Stimulated activated naive B cell treated with anti-CD40 and anti-IgM and Interleukin-4, amounts not matched to agents 10 μg/mL and 1 μg/mL and 100 μg/mL, for 72 hours (primary cell): ENCODE results near the gene GARS1.

Experiments used
- ATAC-seq, 2 donors: fragments of 150-1000 bp; cut with Tn5 transposase; replicated peaks; 2 replicates each; pipeline ENCODE4 v1.10.0; 2021; ENCODE audit warnings: moderate library complexity in 1 of 2
- DNase-seq: peaks from one replicate; pipeline ENCODE4 v3.0.0; 2021
- H3K27ac Mint-ChIP-seq: one replicate; pipeline ENCODE4 v1.8.0; 2022; ENCODE audit warnings: mild to moderate bottlenecking, mixed read lengths
- H3K27me3 Mint-ChIP-seq, 2 donors: one replicate each; pipeline ENCODE4 v1.8.0; 2022; ENCODE audit warnings: mixed read lengths in 2 of 2
- H3K36me3 Mint-ChIP-seq, 2 donors: one replicate each; pipeline ENCODE4 v1.8.0; 2022; ENCODE audit warnings: mixed read lengths in 2 of 2, mild to moderate bottlenecking in 1 of 2
- H3K4me1 Mint-ChIP-seq, 2 donors: one replicate each; pipeline ENCODE4 v1.8.0; 2022; ENCODE audit warnings: mixed read lengths in 2 of 2, mild to moderate bottlenecking in 1 of 2
- H3K4me3 Mint-ChIP-seq, 2 donors: one replicate each; pipeline ENCODE4 v1.8.0; 2022; ENCODE audit warnings: mild to moderate bottlenecking in 2 of 2, mixed read lengths in 2 of 2, moderate library complexity in 1 of 2
- H3K9me3 Mint-ChIP-seq, 2 donors: one replicate each; pipeline ENCODE4 v1.8.0; 2022; ENCODE audit warnings: mixed read lengths in 2 of 2, mild to moderate bottlenecking in 1 of 2

The GARS1 gene

DNA sequence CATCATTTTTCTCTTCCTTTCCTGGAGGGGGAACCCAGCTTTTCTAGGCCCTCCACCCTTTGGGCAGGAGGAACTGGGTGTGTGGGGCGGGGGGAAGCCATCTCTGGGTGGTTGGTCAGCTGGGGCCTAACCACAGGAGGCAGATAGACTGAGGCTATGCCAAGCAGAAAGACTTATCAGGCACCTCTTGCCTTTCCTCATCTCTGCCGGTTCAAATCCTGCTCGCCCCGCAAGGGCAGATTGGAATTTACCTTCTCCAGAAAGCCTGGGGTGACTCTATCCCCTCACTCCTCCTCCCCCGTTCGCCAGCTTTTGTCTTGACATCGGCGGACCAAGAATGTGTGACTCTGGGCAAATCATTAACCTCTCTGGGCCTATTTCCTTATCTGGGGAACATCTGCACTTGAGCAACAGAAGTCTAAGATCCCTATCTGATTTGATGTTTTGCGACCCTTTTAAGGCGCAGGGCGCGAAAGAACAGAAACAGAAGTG lies 584 bp upstream of the GARS1 start:
- no peaks in the 10 kb centered on the region for H3K9me3 Mint-ChIP-seq
- peak overlapping the region; percentile 97 for H3K27ac Mint-ChIP-seq
- H3K36me3 Mint-ChIP-seq, result peaks cover 13 to 14% of the 10 kb centered on the region in 2 donors
- ATAC-seq (peak; percentile 61 to 62), DNase-seq (peak; percentile 46)
- H3K27me3 Mint-ChIP-seq, result no peaks in the 10 kb centered on the region
- H3K4me1 Mint-ChIP-seq, result peaks cover 15 to 46% of the 10 kb centered on the region in 2 donors
- peak overlapping the region; percentile 97 to 99 for H3K4me3 Mint-ChIP-seq

DNA sequence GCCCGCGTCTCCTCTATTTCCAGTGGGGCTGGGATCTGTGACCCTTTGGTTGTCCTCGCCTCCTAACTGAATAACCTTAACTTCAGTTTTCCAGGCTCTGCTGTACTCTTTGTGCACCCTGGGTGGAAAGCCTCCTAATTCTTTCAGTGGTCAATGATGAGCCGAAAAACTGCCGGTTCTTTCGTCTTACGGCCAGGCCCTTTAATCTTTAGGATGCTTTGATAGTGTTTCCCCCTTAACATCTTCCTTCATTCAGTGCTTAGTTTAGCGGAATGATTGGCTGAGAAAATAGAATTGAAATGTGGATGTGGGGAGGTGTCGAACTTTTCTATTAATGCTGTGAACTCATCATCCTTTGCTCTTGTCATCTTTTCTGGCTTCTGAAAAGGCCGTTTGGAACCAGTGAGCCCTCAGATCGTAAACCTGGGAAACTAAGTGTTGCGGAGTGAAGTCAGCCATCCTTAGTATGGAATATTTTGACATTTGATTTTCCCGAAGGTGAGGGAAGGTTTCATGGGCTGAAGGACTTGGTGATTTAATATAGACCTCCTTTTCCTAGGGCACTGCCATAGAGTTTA lies 847 bp downstream of the GARS1 start:
- no peaks in the 10 kb centered on the region for H3K9me3 Mint-ChIP-seq
- H3K4me1 Mint-ChIP-seq, result peaks cover 14 to 48% of the 10 kb centered on the region in 2 donors
- DNase-seq, result no peak
- peak overlapping the region; percentile 97 to 99 for H3K4me3 Mint-ChIP-seq
- H3K36me3 Mint-ChIP-seq, result peaks cover 13 to 14% of the 10 kb centered on the region in 2 donors
- ATAC-seq, result no peak
- H3K27me3 Mint-ChIP-seq, result no peaks in the 10 kb centered on the region
- peak overlapping the region; percentile 97 for H3K27ac Mint-ChIP-seq

DNA sequence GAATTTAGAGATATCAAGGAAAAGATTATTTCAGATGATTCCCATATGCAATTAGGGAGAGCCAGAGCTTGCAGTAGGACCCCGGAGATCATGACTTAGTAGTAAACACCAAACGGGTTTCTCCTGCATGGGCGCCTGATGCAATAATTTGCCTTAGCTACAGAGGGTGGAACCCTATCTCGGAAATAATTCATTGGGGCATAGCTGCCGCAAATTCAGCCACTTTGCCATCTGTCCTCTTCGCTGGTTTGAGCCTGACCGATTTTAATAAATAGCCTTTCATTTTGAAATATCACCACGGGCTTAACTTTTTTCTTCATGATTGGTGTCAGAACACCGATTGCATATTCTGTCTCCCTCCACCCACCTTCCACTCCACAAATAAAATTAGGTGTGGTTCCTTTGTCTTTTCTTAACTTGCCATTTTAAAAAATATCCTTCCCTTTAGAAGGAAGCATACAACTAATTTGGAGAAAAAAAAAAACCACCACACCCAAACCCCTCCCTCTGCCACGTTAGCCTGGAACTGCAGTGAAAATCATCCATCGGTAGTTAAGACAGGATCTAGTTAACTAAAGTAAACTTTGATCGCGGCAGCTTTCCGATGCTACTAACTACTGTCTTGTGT lies 1.4 kb downstream of the GARS1 start:
- Mint-ChIP-seq H3K4me3 (peak overlapping the region; percentile 97 to 99), H3K4me1 (peaks cover 14 to 48% of the 10 kb centered on the region in 2 donors)
- DNase-seq, result no peak

DNA sequence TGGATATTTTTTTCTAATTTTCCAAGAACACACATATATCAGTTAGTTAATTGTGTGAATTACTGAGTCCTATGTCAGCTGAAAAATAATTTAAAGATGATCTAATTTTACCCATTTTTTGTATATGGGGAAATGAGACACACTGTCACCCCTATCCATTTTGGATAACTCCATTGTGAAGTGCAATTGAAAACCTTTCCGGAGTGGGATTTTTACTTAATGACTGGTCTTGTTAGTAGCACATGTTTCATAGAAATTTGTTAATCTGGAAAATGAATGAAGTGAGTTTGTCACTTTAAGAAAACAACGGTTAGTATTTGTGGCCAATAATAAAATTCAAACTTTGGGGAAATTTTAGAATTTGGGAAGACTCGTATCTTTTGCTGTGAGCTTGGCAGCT lies 2.0 kb downstream of the GARS1 start:
- no peak overlapping the region for H3K27ac Mint-ChIP-seq
- H3K27me3 Mint-ChIP-seq, result no peaks in the 10 kb centered on the region
- H3K9me3 Mint-ChIP-seq, result no peaks in the 10 kb centered on the region
- DNase-seq (no peak), ATAC-seq (no peak)
- peak overlapping the region; percentile 97 to 99 for H3K4me3 Mint-ChIP-seq
- H3K36me3 Mint-ChIP-seq, result peaks cover 14 to 19% of the 10 kb centered on the region in 2 donors
- peaks cover 14 to 42% of the 10 kb centered on the region in 2 donors for H3K4me1 Mint-ChIP-seq

More for the DNA sequence above, 1.4 kb downstream of the GARS1 start:
- no peaks in the 10 kb centered on the region for H3K27me3 Mint-ChIP-seq
- no peaks in the 10 kb centered on the region for H3K9me3 Mint-ChIP-seq
- no peak for ATAC-seq
- no peak overlapping the region for H3K27ac Mint-ChIP-seq
- peaks cover 13 to 14% of the 10 kb centered on the region in 2 donors for H3K36me3 Mint-ChIP-seq

DNA sequence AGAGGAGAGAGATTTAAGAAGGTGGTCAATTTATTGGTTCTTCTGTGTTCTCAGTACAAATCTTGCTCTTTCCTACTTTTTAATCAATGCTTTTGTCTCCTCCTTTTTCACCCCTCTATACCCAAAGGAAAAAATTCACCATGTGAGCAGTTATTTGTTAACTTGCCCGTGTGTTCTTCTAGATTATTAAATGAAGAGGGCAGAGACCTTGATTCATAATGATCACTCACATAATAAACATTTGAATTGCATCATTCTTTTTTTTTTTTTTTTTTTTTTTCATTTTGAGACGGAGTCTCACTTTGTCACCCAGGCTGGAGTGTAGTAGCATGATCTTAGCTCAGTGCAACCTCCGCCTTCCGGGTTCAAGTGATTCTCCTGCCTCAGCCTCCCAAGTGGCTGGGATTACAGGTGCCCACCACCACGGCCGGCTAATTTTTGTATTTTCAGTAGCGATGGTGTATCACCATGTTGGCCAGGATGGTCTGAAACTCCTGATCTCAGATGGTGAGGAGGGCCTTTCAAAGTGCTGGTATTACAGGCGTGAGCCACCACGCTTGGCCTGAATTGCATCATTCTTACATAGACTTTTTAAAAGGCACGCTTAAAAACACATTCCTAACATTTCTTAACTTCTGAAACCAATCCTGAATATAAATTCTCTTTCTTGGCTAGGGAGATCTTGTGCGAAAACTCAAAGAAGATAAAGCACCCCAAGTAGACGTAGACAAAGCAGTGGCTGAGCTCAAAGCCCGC lies 3.6 kb downstream of the GARS1 start:
- DNase-seq (no peak), ATAC-seq (no peak)
- Mint-ChIP-seq H3K36me3 (peaks cover 20 to 28% of the 10 kb centered on the region in 2 donors), H3K27me3 (no peaks in the 10 kb centered on the region), H3K4me1 (peaks cover 9 to 31% of the 10 kb centered on the region in 2 donors), H3K9me3 (no peaks in the 10 kb centered on the region), H3K27ac (no peak overlapping the region), H3K4me3 (no peak overlapping the region)

DNA sequence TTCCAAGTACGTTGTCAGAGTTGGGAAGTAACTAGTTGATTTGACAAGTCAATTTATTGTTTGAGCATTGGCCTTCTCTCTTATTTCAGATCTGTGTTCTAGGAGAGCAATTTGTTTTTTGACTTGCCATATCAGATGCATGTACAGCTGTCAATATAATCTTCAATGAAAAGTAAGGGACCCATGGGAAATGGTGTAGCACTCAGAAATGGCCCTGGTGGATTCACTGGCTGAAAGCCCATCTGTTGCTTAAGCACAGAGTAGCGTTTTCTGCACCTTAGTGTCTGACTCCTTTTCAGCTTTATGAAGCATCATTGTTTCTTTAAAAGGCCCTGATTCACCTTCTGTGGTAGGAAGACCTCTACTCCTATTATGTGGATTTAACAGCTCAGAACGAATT lies 10.2 kb downstream of the GARS1 start:
- no peak overlapping the region for H3K4me3 Mint-ChIP-seq
- H3K27me3 Mint-ChIP-seq, result no peaks in the 10 kb centered on the region
- H3K27ac Mint-ChIP-seq, result no peak overlapping the region
- DNase-seq (no peak), ATAC-seq (no peak)
- peaks cover 30 to 58% of the 10 kb centered on the region in 2 donors for H3K36me3 Mint-ChIP-seq
- no peaks in the 10 kb centered on the region for H3K9me3 Mint-ChIP-seq
- peaks cover 2 to 6% of the 10 kb centered on the region in 2 donors for H3K4me1 Mint-ChIP-seq

DNA sequence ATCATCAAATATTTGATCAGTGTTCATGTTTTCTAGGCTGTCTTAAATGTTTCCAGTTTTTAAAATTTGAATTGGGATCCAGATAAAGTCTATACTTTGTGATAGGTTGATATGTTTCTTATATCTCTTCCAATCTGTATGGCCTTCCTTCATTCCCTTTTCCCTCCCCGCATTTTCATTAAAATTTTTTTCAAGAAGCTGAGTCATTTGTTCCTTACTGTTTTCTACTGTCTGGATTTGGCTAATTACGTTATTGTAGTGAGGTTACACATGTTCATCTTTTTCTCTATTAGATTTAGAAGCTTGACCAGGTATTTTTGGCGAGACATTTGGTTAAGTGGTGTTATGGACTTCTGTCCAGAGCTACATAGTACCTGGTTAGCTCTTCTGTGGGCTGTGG lies 11.2 kb downstream of the GARS1 start:
- no peaks in the 10 kb centered on the region for H3K27me3 Mint-ChIP-seq
- H3K4me1 Mint-ChIP-seq, result peaks cover 2 to 6% of the 10 kb centered on the region in 2 donors
- no peaks in the 10 kb centered on the region for H3K9me3 Mint-ChIP-seq
- H3K4me3 Mint-ChIP-seq, result no peak overlapping the region
- no peak for ATAC-seq
- no peak overlapping the region for H3K27ac Mint-ChIP-seq
- H3K36me3 Mint-ChIP-seq, result peaks cover 30 to 62% of the 10 kb centered on the region in 2 donors
- DNase-seq, result no peak

DNA sequence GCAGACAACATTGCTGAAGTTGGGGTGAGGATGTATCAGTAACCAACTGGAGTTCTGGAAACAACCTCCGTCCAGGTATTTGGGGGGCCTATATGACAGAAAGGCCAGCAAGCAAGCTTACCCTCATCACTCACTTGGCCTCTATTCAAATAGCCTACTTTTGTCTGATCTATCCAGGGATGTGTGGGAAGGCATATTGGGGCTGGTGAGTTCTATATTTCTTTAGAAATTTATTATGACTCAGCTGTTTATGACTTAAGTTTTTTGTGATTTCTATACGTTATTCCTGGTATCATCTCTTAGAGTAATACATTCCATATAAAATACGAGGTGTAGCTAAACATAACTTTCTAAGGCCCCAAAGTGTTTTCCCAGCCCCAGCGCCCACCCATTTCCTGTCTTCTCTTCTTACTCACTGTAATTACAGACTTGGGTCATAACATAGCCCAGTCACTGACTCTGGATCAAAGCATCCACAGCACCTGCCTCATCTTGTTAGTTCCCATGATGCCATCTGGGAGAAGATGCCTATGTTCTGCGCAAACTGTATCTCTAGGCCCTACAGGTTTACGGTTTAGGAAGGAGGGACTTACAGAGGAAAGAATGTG lies 18.1 kb downstream of the GARS1 start:
- Mint-ChIP-seq H3K27ac (no peak overlapping the region), H3K4me3 (no peak overlapping the region), H3K4me1 (no peaks in the 10 kb centered on the region), H3K36me3 (peaks cover 36 to 68% of the 10 kb centered on the region in 2 donors), H3K27me3 (no peaks in the 10 kb centered on the region), H3K9me3 (no peaks in the 10 kb centered on the region)
- ATAC-seq, result no peak
- DNase-seq, result no peak

DNA sequence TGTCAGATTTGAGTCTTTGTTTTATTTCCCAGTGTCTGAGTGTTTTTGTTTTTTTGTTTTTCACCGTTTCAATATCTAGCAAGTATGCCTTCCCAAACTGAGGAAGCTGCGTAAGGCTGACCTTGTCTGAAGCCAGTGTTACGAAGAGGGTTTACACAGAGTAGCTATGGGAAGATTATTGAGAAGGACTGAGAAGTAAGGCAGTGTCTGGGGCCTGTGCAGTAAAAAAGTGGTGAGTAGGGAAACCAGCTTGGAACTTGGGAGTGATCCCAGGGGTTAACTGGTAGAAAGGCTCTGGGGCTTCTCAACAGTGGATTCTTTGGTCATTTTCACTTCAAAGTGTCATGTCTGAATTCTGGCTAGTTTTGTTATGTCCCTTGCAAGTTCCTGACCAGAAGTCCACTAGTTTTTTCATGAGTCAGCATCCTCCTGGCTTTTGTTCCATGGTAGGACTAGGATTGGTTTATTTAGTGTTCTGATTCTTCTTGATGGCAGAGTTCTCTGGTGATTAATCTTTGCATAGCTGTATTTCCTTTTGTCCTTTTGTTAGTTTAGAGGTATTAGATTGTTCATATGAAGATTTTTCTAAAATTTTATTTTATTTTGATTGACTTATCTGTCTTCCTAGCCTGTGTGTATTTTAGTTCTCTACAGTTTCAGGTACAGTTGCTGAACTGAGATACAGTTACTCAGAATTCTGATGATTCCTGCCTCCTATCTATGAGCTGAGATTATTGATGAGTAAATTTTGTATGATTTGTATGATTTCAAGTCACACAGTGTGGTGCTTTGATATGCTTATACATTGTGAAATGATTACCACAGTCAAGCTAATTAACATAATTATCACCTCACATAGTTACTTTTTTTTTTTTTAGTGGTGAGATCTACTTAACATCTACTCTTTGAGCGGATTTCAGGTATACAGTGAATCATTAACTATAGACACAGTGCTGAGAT lies 19.0 kb downstream of the GARS1 start:
- Mint-ChIP-seq H3K27ac (peak overlapping the region; percentile 1), H3K27me3 (no peaks in the 10 kb centered on the region), H3K4me1 (no peaks in the 10 kb centered on the region), H3K9me3 (no peaks in the 10 kb centered on the region), H3K36me3 (peaks cover 36 to 65% of the 10 kb centered on the region in 2 donors), H3K4me3 (no peak overlapping the region)
- no peak for DNase-seq
- ATAC-seq, result no peak

DNA sequence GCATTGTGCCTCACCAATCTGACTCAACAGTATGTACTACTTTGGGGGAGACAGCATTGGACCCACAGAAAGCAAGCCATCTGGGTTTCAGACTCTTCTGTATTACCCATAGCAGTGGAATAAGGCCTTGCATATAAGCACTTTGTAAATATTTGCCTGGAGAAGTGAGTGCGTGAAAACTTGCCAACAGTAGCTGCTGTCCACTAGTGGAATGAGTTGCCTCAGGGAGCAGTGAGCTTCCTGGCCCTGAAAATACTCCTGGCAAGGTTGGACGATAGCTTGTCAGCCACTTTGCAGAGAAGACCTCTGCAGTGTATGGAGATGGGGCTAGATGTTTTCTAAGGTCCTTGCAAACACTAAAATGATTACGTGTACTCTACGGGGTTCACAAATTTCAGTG lies 21.6 kb downstream of the GARS1 start:
- Mint-ChIP-seq H3K4me1 (no peaks in the 10 kb centered on the region), H3K27ac (no peak overlapping the region), H3K27me3 (no peaks in the 10 kb centered on the region), H3K4me3 (no peak overlapping the region), H3K9me3 (no peaks in the 10 kb centered on the region), H3K36me3 (peaks cover 38 to 59% of the 10 kb centered on the region in 2 donors)
- DNase-seq (no peak), ATAC-seq (no peak)

DNA sequence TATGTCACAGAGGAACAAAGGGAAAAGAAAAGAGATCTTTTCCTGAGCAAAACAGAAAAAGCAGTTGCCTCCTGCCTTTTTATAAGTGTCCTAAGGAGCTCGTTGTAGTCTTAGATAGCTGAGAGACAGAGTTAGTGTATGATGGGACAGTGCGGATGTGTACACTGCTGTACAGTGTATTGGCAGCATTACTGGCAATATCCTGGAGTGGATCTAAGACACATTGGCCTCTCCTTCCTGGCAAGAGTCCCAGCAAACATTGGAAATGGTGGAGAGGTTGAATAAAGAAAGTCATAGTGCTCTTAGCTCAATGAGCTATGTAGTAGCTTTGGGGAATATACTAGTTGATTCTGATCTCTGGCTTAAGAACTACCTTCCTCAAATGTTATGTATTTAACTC lies 22.7 kb downstream of the GARS1 start:
- no peak overlapping the region for H3K27ac Mint-ChIP-seq
- peaks cover 45 to 63% of the 10 kb centered on the region in 2 donors for H3K36me3 Mint-ChIP-seq
- no peaks in the 10 kb centered on the region for H3K27me3 Mint-ChIP-seq
- H3K4me1 Mint-ChIP-seq, result no peaks in the 10 kb centered on the region
- DNase-seq (no peak), ATAC-seq (no peak)
- H3K9me3 Mint-ChIP-seq, result no peaks in the 10 kb centered on the region
- H3K4me3 Mint-ChIP-seq, result no peak overlapping the region

DNA sequence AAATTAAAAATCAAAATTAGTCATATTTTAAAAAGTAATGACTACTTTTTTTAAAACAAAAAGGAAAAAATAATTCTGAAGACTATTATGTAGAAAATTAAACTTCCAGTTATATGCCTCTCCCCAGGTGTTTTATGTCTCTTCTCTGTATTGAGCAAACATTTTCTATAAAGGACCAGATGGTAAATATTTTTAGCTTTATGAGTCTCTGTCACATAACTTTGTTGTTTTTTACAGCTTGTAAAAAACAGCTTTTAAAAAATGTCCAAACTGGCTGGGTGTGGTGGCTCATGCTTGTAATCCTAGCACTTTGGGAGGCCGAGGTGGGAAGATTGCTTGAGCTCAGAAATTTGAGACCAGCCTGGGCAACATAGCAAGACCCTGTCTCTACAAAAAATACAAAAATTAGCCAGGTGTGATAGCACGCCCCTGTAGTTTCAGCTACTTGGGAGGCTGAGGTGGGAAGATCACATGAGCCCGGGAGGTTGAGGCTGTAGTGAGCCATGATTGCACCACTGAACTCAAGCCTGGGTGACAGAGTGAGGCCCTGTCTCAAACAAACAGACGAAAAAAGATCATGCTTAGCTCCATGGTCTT lies 23.5 kb downstream of the GARS1 start:
- DNase-seq, result no peak
- no peak for ATAC-seq
- Mint-ChIP-seq H3K4me3 (no peak overlapping the region), H3K9me3 (no peaks in the 10 kb centered on the region), H3K27ac (no peak overlapping the region), H3K36me3 (peaks cover 40 to 59% of the 10 kb centered on the region in 2 donors), H3K27me3 (no peaks in the 10 kb centered on the region), H3K4me1 (no peaks in the 10 kb centered on the region)

DNA sequence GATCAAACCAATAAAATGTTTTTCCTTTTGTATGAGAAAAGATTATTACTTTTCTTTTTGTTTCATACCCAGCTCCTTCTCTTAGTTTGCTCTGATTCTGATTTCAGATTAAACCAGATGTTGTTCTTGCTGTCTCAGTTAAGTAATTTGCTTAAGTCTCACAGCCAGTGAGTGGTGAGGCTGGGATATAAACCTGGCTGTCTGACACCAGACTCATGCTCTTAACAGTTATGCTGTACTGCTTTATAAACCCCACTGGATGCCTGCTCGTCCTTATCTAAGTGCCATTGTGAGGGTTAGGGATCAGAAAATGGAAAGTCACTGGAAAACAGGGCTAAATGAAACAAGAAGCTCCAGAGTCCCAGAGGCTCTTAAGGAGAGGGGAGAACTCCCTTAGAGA lies 24.3 kb downstream of the GARS1 start:
- ATAC-seq (no peak), DNase-seq (no peak)
- no peaks in the 10 kb centered on the region for H3K4me1 Mint-ChIP-seq
- no peak overlapping the region for H3K27ac Mint-ChIP-seq
- no peaks in the 10 kb centered on the region for H3K9me3 Mint-ChIP-seq
- no peaks in the 10 kb centered on the region for H3K27me3 Mint-ChIP-seq
- H3K4me3 Mint-ChIP-seq, result no peak overlapping the region
- peaks cover 38 to 59% of the 10 kb centered on the region in 2 donors for H3K36me3 Mint-ChIP-seq
